HG03354 (cell line): ENCODE data around the gene KRT78.
"Not testable (repeated sequence)": the region's sequence is repeated elsewhere in the genome, so short reads cannot be mapped to it uniquely, and the experiment has no call there.

ENCODE experiments used
- ATAC-seq: cut with Tn5 transposase; IDR thresholded peaks from one replicate; pipeline ENCODE4 v1.9.1; 2021; ENCODE audit warnings: mild to moderate bottlenecking; ENCODE audit not compliant: unreplicated experiment, poor library complexity, severe bottlenecking

Gene KRT78

DNA sequence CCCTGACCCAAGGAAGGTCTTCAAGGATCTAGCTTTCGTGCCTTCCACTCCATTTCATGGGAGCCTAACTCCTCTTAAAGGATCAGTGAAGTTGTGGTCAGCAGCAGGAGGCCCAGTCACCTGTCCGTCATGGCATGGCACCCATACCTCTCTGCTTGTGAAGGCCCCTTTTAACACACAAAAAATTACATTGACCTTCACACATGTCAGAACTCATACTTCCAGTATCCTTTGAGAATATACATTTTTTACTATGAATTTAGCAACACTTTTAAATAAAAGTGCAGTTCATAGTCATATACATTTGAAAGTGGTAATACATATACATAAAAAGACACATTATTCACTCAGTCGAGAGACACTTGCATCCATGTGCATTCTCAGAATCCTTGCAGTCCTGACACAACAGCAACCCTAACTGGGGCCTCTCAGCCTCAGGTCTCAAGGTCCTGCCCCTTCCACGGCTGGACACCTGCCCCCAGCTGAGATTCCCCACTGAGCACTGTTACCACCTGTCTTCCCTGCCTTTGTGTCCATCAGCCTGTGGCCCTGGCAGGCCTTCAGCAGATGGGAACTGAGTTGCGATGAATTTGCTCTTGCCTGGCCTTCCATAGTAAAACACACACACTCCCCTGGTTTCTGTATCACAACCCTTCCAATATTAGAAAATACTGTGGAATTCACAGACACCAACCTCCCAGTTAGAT lies 49.1 kb downstream of the KRT78 start:
- no peak for ATAC-seq

DNA sequence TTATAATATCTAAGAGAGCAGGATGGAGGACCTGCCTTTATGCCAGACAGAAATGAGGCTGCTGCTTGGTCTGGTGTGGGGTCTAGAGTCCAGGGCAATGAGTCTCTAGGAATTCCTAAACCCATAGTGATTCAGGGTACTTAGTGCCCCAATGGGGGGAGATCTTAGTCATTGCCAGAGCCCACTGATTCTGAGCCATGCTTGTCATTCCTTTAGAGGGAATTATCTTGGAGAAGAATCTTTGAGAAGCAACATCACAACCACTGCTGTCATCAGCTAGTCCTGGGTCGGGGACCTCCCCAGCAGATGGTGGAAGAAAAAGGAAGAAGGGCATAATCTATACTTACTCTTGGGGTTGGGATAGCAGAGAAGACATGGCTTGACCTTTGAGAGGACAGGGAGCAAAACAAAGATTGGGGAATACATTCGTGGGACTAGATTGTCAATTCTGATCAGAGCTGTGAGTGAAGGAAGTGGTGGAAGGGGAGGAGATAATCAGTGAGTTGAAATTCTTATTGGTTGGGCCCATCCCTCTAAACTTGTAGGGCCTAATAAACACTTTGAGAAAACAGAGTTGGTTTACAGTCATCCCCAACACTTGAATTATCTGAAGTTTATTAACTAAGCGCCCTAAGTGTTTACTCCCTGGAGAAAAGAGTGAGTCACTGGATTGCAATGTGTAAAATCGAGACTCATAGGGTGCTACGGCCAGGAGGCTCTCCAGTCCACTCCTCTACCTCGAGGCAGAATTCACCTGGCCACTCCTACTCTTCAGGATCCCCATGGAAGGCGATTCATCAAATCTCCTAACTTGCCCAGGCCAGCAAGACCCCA lies 49.9 kb downstream of the KRT78 start:
- no peak for ATAC-seq

DNA sequence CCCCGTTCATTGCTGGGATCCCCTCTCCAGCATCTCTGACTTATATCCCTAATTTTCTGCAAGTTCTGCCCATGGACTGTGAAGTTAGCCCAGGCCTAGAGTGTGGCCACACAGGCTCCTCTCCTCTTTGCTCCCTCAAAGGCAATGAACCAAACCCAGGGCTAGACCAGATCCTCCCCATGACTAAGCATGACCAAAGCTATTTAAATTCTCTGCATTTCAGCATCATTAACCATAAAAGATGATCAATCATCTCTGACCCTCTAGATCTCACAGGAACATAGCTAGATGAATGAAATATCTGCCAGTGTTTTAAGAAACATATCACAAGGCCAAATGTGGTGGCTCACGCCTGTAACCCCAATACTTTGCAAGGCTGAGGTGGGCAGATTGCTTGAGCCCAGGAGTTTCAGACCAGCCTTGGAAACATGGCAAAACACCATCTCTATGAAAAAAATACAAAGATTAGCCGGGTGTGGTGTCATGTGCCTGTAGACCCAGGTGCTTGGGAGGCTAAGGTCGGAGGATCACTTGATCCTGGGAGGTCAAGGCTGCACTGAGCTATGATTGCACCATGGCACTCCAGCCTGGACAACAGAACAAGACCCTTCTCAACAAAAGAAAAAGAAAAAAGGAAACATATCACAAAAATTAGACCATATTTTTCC lies 50.7 kb downstream of the KRT78 start:
- ATAC-seq: no peak

DNA sequence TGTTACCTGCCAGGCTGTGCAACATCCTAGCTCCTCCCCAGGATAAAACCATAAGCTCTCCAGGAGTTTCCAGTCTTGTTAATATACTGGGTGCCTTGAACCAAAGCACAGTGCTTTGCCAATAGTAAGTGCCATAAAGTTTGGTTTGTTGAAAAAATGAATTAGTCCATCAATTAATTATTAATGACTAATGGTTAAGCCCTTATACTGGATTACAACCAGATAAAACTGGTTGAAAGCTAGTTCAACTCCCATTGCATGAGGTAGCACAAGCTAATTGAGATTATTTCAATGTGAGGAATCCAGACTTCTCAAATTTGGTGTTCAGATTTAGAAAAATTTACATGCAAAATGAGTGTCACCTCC lies 51.3 kb downstream of the KRT78 start:
- no peak for ATAC-seq

DNA sequence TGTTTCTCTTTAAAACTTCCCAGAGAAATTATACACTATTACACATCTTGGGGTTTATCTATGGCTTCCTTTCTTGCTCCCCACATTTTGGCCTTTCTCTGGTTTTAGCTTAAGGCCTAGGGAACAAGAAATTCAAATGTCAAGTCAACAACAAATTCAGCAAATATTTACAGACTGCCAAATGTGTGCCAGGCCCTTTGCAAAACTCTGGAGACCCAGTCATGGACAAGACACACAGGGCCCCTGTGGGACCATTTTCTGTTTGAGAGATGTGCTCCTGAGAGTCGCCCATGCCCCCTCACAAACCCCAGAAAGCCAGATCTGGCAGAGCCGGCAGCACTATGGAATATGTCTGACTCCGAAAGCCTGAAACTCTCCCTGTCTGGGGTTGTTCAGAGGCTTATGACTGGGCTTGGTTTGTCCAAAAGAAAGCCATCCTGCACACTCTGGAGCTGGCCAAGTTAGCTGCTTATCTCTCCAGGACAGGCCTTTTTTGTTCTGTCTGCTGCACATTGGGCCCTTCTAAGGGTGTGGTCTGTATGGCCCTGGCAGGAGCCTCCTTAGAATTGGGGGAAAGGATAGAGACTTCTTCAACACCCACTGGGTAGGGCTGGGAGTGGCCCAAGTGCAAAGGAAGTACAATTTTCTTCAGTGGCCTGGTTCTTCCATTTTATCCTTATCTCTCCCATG lies 51.8 kb downstream of the KRT78 start:
- no peak for ATAC-seq

DNA sequence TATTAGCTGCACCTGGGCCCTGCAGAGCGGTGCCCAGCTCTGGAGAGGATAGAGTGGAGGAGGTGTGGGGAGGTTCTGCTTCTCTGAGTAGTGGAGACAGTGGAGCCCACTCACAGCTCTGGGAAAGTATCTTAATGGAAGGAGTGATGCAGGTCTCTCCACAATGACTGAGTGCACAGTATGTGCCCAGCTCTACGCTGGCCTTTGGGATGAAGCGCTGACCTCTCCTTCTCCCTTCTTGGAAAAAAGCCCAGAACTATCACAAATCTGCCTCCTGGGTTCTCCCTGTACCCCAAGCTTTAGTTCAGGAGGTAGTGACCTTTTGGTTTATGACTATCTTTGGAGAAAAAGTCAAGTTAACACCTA lies 52.4 kb downstream of the KRT78 start:
- ATAC-seq: no peak

DNA sequence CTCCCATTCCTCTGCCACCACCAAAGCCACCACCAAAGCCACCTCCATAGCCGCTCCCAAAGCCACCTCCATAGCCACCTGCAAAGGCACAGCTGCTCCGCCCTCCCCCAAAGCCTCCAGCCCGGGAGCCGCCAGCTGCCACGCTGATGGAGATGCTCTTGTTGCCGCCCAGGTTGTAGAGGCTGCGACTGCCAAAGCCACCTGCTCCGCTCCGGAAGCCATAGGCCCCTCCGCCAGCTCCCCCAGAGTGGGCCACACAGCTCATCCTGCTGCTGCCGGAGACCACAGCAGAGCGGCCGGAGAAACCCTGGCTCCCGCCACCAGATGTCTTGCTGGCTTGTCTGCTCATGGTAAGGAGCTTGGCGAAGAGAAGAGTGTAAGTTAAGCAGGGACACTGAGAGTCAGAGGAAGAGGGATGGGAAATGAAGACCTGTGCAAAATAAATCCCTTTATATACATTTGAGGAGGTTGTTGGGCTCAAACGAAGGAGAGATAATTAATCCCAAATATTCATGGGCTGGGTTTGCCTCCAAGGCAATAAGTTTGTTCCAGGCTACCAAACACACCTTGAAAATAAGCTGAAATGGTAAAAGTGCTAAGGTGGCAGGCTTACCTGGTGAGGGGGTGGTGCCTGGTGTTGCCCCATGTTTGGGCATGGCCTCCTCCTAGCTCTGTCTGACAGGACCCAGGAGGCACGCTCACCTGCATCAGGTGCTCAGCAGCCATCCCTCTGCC lies 52.9 kb downstream of the KRT78 start, which contains the start of gene KRT3:
TSS of gene KRT3 (minus strand) at position 424 of the 735 bp plus-strand sequence. CDS start at position 349, 75 bp downstream.
- no peak for ATAC-seq

DNA sequence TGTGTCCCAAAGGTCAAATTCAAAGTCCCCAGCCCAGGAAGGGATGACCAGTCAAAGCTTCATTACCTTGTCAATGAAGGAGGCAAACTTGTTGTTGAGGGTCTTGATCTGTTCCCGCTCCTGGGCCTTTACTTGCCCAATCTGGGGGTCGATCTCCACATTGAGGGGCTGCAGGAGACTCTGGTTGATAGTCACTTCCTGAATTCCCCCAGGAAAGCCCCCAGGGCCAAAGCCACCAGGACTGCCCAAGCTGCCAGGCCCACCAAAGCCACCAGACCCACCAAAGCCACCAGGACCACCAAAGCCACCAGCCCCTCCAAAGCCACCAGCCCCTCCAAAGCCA lies 53.5 kb downstream of the KRT78 start:
- not testable (repeated sequence) for ATAC-seq

DNA sequence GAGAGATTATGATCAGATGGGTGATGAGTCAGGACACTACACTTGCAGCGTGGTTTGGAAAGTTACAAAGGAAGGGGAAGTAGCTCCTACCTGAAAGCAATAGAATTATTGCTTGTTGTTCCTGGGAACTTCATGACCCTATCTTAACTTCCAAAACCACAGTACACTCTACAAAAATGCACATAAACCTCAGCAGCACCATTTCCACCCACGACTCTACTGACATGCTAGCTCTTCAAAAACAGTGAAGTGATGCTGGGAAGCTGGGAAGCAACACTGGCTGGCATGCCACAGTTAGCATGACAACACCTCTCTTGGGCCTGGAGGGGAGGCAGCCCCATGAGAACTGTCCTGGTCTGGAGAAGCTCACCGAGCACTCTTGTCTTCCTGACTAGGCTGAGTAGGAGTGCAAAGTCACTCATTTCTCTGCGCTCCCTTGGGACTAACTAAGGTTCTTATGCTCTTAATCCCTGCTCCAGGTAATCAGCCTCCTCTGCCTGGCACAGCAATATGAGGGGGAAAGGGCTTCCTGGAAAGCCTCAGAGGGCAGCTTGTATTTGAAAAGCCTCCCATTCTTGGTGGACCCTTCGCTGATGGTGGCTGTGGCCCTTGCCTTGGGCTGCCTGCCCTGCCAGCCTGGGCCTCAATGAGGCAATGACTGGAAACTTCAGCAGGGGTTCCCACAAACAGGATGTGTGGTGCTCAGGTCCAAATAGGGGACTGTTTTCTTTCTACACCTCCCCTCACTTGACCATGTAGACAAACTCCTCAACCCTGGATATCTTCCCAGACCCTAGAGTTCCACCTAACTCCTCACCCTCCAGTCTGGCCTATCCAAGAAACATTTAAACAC lies 54.1 kb downstream of the KRT78 start:
- no peak for ATAC-seq

DNA sequence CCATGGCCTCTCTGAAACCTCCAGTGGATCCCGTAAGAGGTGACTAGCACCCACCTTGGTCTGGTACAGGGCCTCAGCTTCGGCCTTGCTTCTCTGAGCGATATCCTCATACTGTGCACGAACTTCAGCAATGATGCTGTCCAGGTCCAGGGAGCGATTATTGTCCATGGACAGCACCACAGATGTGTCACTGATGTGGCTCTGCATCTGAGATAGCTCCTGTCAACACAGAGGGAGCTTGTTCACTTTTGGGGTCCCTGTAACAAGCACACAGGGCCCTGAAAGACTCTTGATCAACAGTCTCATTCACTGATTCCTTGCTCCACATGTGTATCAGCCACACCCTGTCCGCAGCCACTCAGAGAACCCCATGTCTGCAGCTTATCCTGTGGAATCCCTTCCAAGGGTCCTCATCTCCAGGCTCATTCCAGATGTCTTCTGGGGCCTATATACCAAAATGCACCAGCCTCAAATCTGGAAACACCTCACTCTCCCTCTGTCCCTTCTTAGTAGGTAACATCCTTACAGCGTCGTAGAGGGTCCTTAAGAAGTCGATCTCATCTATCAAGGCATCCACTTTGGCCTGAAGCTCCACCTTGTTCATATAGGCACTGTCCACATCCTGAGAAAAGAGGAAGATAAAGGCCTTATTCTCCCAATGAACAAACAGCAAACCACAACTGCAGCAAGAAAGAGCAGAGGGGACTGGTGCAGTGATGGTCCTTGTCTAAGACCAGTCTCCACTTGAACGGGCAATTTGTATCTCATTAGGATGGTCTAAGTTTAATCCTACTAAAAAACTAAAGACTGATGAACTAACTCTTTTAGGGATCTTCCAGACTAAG lies 56.4 kb downstream of the KRT78 start:
- ATAC-seq: no peak

DNA sequence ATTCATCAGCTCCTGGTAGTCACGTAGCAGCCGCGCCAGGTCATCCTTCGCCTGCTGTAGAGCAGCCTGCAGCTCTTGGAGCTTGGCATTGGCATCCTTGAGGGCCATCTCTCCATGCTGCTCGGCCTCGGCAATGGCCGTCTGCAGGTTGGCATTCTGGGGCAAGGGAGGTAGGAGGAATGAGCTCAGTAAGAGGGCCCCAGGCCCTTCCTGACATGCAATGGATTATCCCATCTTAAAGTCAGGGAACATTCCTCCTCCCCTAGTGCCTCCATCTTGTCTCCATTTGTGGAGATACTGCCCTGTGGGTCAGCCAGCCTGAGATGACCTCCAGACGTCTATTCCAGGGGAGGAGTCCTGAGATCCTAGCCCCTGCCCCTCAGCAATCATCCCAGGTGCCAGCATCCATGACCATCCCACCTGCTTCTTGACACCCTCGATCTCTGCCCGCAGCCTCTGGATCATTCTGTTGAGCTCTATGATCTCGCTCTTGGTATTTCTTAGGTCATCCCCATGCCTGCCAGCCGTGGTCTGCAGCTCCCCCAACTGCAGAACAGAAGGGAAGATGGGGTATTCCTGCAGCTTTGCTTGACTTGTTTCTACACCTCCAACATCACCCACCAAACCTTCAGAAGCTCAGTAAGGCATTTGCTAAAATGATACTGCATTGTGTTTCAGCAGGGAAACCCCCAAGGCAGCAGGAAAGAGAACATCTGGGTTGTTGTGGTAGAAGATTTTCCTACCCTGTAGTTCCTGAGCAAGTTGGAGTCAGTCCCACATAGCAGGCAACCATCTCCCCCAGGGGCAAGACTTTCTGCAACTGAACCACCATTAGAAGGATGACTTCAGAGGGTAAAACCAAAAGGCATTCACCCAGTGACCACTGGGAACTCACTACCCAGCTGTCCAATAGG lies 57.3 kb downstream of the KRT78 start:
- ATAC-seq: no peak

DNA sequence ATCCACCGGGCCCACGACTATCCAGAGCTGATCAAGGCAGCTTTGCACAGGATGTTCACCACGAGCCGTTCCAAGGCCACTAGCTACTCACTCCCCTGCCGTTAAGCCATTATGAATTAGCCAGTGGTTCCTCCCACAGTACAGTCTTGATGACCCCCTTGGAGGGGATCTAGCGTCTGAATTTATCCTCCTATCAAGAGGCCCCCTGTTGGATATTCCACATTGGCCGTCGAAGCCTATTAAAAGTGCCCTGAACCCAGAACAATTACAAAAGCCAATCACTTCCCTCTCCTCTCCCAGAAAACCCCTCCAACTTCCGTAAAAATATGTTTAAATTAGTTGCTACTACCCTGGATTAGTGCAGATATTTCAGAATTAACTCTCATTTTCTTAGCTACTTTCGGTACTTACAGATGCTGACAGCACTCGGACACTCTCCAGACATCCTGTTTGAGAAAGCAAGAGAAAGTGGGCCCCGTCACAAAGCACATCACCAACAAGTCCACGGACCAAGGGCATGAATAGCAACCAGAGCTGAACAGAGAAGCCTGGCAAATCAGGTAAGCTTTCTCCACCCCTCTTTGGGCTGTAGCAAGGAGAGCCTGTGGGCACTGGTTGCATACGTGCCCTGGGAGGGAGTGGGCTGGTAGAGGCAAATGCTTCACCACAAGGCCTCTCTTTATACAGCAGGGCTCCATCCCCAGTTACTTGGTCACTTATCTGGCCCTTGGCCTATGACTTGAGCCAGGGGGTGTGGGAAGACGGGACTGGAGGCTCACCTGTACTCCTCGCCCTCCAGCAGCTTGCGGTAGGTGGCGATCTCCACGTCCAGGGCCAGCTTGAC lies 58.1 kb downstream of the KRT78 start:
- ATAC-seq: no peak

DNA sequence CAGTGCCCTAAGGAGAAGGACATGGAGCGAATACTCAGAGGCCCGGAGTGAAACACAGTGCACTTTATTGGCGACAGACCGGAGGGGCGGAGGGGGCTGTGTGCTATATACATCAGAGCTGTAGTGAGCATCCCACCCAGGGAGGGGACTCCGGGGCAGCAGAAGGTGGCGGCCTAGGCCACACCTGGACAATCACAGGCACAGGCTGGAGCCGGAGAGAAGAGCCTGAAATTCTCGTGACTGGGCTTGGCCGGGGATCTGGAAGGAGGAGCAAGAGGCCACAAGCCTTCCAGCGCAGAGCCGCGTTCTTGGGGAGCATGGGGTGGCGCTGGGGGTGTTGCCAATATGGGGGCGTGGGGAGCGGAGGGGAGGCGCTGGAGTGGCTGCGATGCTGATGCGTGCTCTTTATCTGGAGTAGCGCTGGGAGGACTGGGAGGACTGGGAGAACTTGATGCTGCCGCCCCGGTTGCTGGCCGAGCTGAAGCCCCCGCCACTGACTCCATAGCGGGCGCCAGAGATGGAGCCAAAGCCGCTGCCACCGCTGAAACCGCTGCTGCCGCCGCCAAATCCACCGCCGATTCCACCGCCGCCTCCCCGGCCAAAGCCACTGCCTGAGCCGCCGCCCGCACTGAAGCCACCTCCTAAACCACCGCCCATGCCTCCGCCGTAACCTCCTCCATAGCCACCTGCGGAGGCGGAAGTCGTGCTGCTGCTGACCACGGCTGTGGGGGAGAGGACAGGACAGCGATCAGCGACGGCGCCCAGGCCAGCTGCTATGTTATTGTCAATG lies 59.0 kb downstream of the KRT78 start:
- no peak for ATAC-seq

DNA sequence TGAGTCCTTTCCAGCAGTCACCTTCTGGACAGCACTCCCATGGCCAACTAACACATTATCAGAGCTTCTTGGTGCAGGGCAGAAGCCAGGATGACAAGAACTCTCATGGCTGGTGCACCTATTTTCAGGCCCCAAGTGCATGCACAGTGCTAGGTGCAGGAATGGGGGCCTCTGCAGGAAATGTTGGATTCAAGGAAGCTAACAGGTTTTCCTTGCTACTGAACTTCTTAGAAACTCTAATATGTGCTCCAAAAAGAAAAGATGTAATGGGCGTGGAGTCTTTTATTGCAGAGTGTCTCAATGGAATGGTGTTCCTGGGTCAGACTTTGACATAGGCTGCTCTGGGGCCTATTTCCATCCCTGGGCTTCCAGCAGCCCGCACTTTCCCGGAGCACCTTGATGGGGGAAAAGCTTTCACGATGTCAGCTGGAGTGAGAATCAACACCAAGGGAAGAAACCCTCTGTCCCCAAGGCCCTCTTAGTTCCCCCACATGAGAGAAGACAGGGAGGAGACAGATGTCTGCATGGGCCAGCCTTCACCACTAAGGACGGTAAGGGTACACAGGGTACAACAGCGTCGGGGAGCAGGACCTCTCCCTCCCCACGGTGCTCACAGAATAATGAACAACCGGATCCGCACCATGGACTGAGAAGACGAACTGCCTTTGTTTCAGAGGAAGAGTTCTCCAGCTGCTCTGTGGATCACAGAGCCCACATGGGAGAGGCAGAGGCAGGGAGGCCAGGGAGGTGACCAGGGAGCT lies 59.7 kb downstream of the KRT78 start:
- no peak for ATAC-seq
